BLaER1 (cell line): Measurements from ENCODE around the gene B3GAT1.

Experiments used
- H3K27ac ChIP-seq: shearing (Covaris generic); formaldehyde crosslinking; 2 replicates; pipeline ENCODE4 v1.8.1; 2022
- H3K27me3 ChIP-seq: shearing (Covaris generic); formaldehyde crosslinking; 2 replicates; pipeline ENCODE4 v1.8.1; 2022
- H3K36me3 ChIP-seq: shearing (Covaris generic); formaldehyde crosslinking; 2 replicates; pipeline ENCODE4 v1.8.1; 2022
- H3K4me1 ChIP-seq: shearing (Covaris generic); formaldehyde crosslinking; 2 replicates; pipeline ENCODE4 v1.8.1; 2022
- H3K4me2 ChIP-seq: shearing (Covaris generic); formaldehyde crosslinking; 2 replicates; pipeline ENCODE4 v1.8.1; 2022
- H3K4me3 ChIP-seq: shearing (Covaris generic); formaldehyde crosslinking; 2 replicates; pipeline ENCODE4 v1.8.1; 2022
- H3K9ac ChIP-seq: shearing (Covaris generic); formaldehyde crosslinking; 2 replicates; pipeline ENCODE4 v1.8.1; 2022
- H3K9me3 ChIP-seq: shearing (Covaris generic); formaldehyde crosslinking; 2 replicates; pipeline ENCODE4 v1.8.1; 2022
- H4K20me1 ChIP-seq: shearing (Covaris generic); formaldehyde crosslinking; 2 replicates; pipeline ENCODE4 v1.8.1; 2022
- Cebpa-rat ChIP-seq: shearing (Covaris generic); IDR thresholded peaks from 2 replicates; pipeline ENCODE4 v1.8.1; 2022

B3GAT1 gene

DNA sequence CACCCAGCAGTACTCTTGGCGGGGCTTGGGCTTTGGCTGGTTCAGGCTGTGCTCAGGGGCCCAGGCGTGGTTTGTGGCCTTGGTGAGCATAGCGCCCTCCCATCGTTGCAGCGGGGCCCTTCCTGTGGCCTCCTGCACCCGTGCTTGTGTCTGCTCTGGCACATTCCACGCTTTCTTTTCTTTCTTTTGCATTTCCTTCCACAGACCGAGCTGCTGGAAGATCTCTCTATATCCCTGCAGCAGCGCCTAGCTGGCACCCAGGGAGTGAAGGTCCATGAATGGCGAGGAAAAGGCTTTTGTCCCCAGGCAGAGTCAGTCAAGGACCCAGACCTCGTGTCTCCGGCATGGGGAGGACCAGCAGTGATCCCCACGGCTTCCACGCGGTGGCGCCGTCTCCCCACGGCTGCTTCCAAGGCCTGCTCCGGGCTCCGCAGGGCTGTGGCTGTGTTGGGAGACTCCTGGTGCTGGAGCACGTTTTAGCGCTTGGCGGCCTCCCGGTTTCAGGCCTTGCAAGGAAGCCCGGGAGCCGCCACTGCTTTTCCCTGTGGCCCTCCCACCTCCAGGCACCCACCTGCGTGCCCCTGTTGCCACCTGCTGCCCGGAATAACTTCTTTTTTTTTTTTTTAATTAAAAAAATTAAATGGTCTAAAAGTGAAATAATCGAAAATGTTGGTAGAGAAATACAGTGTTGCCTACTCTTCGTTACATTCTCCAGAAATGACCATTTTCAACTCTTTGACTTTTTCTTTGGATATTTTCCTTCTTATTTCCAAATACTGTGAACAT is 51.8 kb downstream of the B3GAT1 start:
- H3K4me1 ChIP-seq: peaks cover 55% of the 10 kb centered on the region
- no peak overlapping the region for H3K27ac ChIP-seq
- peaks cover 39% of the 10 kb centered on the region; the same call in 1 of the 2 replicates for H4K20me1 ChIP-seq
- H3K36me3 ChIP-seq: no peaks in the 10 kb centered on the region
- no peaks in the 10 kb centered on the region; the same call in 1 of the 2 replicates for H3K27me3 ChIP-seq
- H3K9me3 ChIP-seq: no peaks in the 10 kb centered on the region
- H3K4me3 ChIP-seq: no peak overlapping the region
- peak overlapping the region; percentile 75; the same call in 1 of the 2 replicates for H3K4me2 ChIP-seq
- TF ChIP-seq Cebpa-rat: no peak
- no peak overlapping the region for H3K9ac ChIP-seq

DNA sequence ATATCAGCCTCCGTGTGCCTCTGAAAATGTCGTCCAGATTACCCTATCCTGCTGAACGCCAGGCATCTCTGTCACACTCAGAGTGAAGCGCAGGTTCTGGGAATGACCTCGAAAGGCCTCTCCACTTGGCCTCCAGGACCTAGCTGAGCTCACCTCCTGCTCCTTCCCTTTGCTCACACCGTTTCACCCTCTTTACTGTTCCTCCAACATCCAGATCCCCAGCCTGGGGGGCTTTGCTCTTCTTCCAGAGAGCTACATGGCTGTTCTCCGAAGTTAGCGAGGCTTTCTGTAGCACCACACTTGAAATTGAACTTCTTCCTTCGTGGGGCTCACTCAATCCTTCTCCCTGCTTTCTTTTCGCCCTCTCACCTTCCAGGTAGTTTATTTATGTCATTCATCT is 52.4 kb downstream of the B3GAT1 start:
- Histone ChIP-seq H3K36me3 (no peaks in the 10 kb centered on the region), H3K4me3 (no peak overlapping the region), H3K27me3 (no peaks in the 10 kb centered on the region; the same call in 1 of the 2 replicates), H4K20me1 (peaks cover 33% of the 10 kb centered on the region; the same call in 1 of the 2 replicates), H3K4me1 (peaks cover 49% of the 10 kb centered on the region), H3K9me3 (no peaks in the 10 kb centered on the region), H3K4me2 (peak overlapping the region; percentile 75; the same call in 1 of the 2 replicates), H3K9ac (no peak overlapping the region), H3K27ac (no peak overlapping the region)
- no peak for TF ChIP-seq Cebpa-rat

DNA sequence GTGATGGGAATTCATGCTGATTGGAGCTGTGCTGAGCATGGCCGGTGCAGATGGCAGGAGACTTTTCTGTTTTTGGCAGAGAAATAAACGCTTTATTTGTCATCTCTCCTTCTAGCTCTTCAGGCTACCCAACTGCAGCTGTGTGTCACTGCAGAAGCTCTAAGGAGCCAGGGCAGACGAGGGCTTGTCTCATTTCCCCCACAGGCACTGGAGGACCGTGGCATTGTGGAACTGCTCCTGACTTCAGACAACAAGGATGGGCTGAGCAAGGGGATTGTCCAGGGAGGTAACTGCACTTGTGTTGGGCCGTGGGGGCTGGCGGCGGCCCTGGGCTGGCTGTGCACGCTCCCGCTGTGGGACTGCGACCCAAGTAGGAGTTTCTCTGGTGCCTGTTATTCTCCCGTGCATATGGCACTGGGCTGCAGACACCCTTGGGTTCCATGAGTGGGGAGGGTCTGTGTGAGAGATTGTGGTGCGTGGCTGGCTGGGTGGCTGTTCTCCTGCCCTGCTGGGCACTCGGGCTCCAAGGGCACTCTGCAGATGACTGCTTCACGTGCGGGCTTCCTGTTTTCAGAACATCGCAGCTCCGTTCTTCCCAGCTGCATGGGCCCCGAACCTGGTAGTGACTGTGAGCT is 53.1 kb downstream of the B3GAT1 start:
- Histone ChIP-seq H3K27ac (no peak overlapping the region), H3K9ac (no peak overlapping the region), H4K20me1 (peaks cover 27% of the 10 kb centered on the region; the same call in 1 of the 2 replicates), H3K36me3 (no peaks in the 10 kb centered on the region), H3K27me3 (no peaks in the 10 kb centered on the region; the same call in 1 of the 2 replicates), H3K4me3 (no peak overlapping the region), H3K4me2 (no peak overlapping the region), H3K9me3 (0 out of 2 replicates have a peak, but pooled peaks cover under 1% of the 10 kb centered on the region), H3K4me1 (peaks cover 42% of the 10 kb centered on the region)
- TF ChIP-seq Cebpa-rat: no peak

DNA sequence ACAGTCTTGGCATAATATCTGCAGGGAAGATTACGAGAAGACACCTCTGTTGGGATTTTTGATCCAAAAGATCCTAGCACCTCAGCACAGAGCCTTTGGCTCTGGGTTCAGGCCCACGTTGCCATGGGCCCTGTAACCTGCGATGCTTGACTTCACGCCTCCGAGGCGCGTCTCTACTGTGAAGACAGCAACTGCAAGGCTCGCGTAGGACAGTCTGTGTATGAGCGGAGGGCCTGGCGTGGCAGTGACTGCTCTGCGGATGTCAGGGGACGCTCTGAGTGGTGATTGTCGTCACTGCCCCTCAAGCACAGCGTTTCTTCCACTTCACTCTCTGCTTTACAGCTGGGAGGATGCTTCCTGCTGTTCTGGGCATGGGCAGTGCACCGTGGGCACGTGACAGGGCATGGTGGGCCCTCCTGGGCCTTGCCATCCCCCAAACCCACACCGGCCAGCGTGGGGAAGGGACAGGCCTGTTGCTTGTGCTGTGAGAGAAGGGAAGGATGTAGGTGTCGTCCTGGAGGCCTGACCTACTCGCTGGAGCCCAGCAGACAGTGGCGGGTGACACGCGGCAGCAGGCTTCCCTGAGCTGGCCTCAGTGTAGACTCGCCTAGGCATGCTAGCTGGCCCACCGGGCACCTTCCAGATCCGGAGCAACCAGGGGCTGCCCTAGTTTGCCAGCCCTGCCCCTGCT is 53.7 kb downstream of the B3GAT1 start:
- H3K27me3 ChIP-seq: no peaks in the 10 kb centered on the region; the same call in 1 of the 2 replicates
- H3K4me1 ChIP-seq: peaks cover 36% of the 10 kb centered on the region
- H3K4me2 ChIP-seq: no peak overlapping the region
- H3K4me3 ChIP-seq: no peak overlapping the region
- H3K36me3 ChIP-seq: no peaks in the 10 kb centered on the region
- H4K20me1 ChIP-seq: peaks cover 20% of the 10 kb centered on the region; the same call in 1 of the 2 replicates
- H3K27ac ChIP-seq: no peak overlapping the region
- H3K9ac ChIP-seq: no peak overlapping the region
- 0 out of 2 replicates have a peak, but pooled peaks cover 7% of the 10 kb centered on the region for H3K9me3 ChIP-seq
- no peak for TF ChIP-seq Cebpa-rat

DNA sequence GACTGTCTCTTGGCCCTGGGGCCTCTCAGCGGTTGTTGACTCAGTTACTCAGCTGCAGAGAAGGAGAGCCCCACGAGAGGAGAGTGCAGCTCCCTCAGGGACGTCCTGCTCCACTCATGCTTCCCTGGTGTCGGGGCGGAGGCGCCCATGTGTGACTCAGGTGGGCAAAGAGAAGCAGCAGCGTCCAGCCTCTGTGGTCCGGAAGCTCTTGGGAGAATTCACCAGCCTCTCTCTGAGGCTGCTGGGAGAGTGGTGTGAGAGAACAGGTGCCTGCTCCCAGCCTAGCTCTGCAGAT is 54.5 kb downstream of the B3GAT1 start:
- peaks cover 12% of the 10 kb centered on the region; the same call in 1 of the 2 replicates for H4K20me1 ChIP-seq
- H3K27ac ChIP-seq: no peak overlapping the region
- H3K36me3 ChIP-seq: no peaks in the 10 kb centered on the region
- H3K4me3 ChIP-seq: no peak overlapping the region
- H3K4me1 ChIP-seq: peaks cover 31% of the 10 kb centered on the region
- H3K27me3 ChIP-seq: no peaks in the 10 kb centered on the region; the same call in 1 of the 2 replicates
- no peak overlapping the region for H3K4me2 ChIP-seq
- H3K9ac ChIP-seq: no peak overlapping the region
- no peak for TF ChIP-seq Cebpa-rat
- peaks cover 14% of the 10 kb centered on the region for H3K9me3 ChIP-seq

DNA sequence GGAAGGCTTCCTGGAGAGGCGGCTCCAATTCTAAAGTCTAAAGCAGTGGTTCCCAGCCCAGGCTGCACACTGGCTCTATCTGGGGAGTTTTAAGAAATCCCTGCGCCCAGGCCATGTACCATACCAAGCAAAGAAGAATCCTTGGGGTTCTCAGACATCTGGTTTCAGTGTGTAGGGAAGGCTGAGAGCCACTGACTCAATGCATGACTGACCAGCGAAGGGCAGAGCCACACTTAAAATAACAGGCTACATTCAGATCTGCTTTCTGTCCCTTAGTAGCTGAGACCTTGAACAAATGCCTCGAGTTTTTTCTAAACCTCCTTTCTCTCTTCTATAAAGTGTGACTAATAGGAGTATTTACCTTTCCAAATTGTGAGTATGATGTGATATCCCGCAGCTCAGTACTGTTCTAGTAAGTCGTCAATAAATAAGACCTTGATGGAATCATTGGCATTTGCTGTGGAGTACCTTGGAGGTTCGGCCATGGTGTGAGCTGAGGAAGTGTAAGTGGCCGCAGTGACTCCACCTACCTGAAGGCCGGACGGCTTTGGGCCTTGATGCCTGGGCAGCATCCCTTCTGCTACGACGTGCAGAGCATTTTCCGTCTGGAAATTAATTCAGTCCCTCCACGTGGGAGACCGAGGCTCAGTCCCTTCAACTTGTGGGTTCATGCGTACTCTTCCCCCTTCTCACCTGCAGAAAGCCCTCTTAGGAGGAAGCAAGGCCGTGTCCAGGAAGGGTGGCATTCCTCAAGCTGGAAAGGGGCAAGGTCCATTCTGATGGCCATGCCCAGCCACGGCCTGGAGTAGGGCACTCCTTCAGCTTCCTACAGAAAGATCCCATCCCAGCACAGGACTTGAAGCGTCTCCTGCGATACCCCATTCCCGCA is 55.1 kb downstream of the B3GAT1 start:
- Histone ChIP-seq H3K27ac (no peak overlapping the region), H3K4me1 (peaks cover 25% of the 10 kb centered on the region), H3K9me3 (peaks cover 14% of the 10 kb centered on the region), H3K4me3 (no peak overlapping the region), H3K4me2 (no peak overlapping the region), H4K20me1 (peaks cover 7% of the 10 kb centered on the region; the same call in 1 of the 2 replicates), H3K9ac (no peak overlapping the region), H3K36me3 (no peaks in the 10 kb centered on the region), H3K27me3 (no peaks in the 10 kb centered on the region; the same call in 1 of the 2 replicates)
- no peak for TF ChIP-seq Cebpa-rat

DNA sequence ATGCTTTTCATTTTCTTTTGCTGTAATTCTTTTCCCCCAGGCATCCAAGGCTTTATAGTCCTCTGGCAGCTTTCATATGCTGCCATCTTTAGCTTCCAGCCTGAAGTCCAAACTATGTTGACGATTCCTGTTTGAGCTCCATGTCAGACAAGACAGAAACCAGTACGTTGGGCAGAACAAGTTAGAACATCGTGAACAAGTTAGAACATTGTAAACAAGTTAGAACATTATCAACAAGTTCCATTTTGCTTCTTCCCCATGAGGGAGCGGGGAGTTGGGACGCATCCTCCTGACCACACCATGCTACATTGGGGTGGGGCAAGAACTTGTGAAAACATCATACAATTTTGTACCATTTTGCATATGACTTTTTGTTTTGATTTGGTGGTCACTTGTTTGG is 56.4 kb downstream of the B3GAT1 start:
- Histone ChIP-seq H4K20me1 (no peaks in the 10 kb centered on the region), H3K27me3 (no peaks in the 10 kb centered on the region; the same call in 1 of the 2 replicates), H3K27ac (no peak overlapping the region), H3K9me3 (peaks cover 14% of the 10 kb centered on the region), H3K4me2 (no peak overlapping the region), H3K36me3 (no peaks in the 10 kb centered on the region), H3K4me3 (no peak overlapping the region), H3K4me1 (peaks cover 13% of the 10 kb centered on the region; the same call in 1 of the 2 replicates), H3K9ac (no peak overlapping the region)
- TF ChIP-seq Cebpa-rat: no peak

DNA sequence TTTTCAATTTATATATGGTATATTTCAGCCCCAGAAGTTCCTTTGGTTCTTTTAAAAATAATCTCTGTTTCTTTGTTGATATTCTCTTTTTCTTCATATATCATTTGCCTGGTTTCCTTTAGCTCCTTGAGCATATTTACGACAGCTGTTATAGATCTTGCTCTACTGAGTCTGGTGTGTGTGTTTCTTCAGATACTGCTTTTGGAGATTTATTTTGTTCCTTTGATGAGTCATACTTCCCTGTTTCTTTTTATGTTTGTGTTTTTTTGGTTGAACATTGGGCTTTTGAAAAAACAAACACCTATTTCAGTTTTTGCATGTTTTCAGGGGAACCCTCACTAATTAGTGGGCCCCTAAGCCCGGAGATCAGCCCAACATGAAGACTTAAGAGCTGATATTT is 56.9 kb downstream of the B3GAT1 start:
- H3K36me3 ChIP-seq: no peaks in the 10 kb centered on the region
- H4K20me1 ChIP-seq: no peaks in the 10 kb centered on the region
- H3K4me3 ChIP-seq: no peak overlapping the region
- H3K27me3 ChIP-seq: no peaks in the 10 kb centered on the region; the same call in 1 of the 2 replicates
- H3K9ac ChIP-seq: no peak overlapping the region
- no peak overlapping the region for H3K27ac ChIP-seq
- H3K4me2 ChIP-seq: no peak overlapping the region
- H3K4me1 ChIP-seq: peaks cover 8% of the 10 kb centered on the region; the same call in 1 of the 2 replicates
- peaks cover 14% of the 10 kb centered on the region for H3K9me3 ChIP-seq
- no peak for TF ChIP-seq Cebpa-rat

DNA sequence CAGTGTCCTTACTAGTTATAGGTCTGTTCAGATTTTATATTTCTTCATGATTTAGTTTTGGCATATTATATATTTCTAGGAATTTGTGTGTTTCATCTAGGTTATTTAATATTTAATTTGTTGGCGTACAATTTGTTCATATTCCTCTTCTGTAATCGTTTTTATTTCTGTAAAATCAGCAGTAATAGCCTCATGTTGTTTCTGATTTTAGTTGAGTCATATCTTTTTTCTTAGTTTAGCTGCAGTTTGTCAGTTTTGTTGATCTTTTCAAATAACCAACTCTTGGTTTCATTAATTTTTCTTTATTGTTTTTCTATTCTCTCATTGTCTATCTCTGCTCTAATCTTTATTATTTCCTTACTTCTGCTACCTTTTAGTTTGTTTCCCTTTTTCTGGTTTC is 59.9 kb downstream of the B3GAT1 start:
- Histone ChIP-seq H3K36me3 (no peaks in the 10 kb centered on the region), H3K4me2 (no peak overlapping the region), H3K27ac (no peak overlapping the region), H3K9ac (no peak overlapping the region), H3K27me3 (no peaks in the 10 kb centered on the region), H3K4me3 (no peak overlapping the region), H4K20me1 (no peaks in the 10 kb centered on the region), H3K4me1 (peaks cover 10% of the 10 kb centered on the region), H3K9me3 (peaks cover 14% of the 10 kb centered on the region)
- TF ChIP-seq Cebpa-rat: no peak
